PFSK-1 (cell line): ENCODE measurements around the gene VAV3.

ENCODE experiments used
- FOXP2 ChIP-seq: optimal IDR thresholded peaks from 2 replicates; pipeline ENCODE3; 2011; ENCODE audit warnings: borderline replicate concordance, control low read depth, inconsistent platforms; ENCODE audit not compliant: insufficient read depth; ENCODE audit errors: extremely low read length, extremely low read depth
- POLR2AphosphoS5 ChIP-seq: IDR thresholded peaks from 2 replicates; pipeline ENCODE4 v1.6.1; 2012; ENCODE audit warnings: low read depth, mild to moderate bottlenecking, control low read depth, low read length, moderate library complexity
- REST ChIP-seq, 2 experiments: IDR thresholded peaks; 2 replicates each; pipeline versions ENCODE4 v1.6.1 to v1.8.0; 2011 to 2012; ENCODE audit warnings: low read depth in 2 of 2, low read length in 2 of 2, control low read depth in 1 of 2, inconsistent platforms in 1 of 2, mild to moderate bottlenecking in 1 of 2, moderate library complexity in 1 of 2; ENCODE audit not compliant: insufficient read depth in 1 of 2
- SIN3A ChIP-seq: IDR thresholded peaks from 2 replicates; pipeline ENCODE4 v1.6.1; 2012; ENCODE audit warnings: mild to moderate bottlenecking, low read length, moderate library complexity, borderline replicate concordance; ENCODE audit not compliant: insufficient read depth
- TAF1 ChIP-seq: IDR thresholded peaks from 2 replicates; pipeline ENCODE4 v1.6.1; 2012; ENCODE audit warnings: low read length, control low read depth, borderline replicate concordance; ENCODE audit not compliant: insufficient read depth

Gene VAV3

GRCh38 chr1:107666493-107666892 is 298.5 kb downstream of the VAV3 start:
- no peak for TF ChIP-seq POLR2AphosphoS5
- TF ChIP-seq REST (IDR thresholded peaks at IDR 0.05; ENCODE audit: insufficient read depth in 1 of 2, low read depth in 2 of 2, low read length in 2 of 2) = no peak
- TF ChIP-seq TAF1 = no peak
- TF ChIP-seq SIN3A = no peak
- no peak for TF ChIP-seq FOXP2

- TF ChIP-seq SIN3A = no peak
- TF ChIP-seq TAF1 = no peak
- TF ChIP-seq FOXP2 = no peak
- no peak for TF ChIP-seq REST (IDR thresholded peaks at IDR 0.05; ENCODE audit: insufficient read depth in 1 of 2, low read depth in 2 of 2, low read length in 2 of 2)
- TF ChIP-seq POLR2AphosphoS5 = no peak
These were observed 299.7 kb downstream of the VAV3 start for GRCh38 chr1:107664982-107665925.

GRCh38 chr1:107662971-107663370 is 302.0 kb downstream of the VAV3 start:
- TF ChIP-seq SIN3A (no peak), FOXP2 (no peak), TAF1 (no peak), REST (IDR thresholded peaks at IDR 0.05; ENCODE audit: insufficient read depth in 1 of 2, low read depth in 2 of 2, low read length in 2 of 2) (no peak), POLR2AphosphoS5 (no peak)

GRCh38 chr1:107661158-107661557 is 303.8 kb downstream of the VAV3 start:
- TF ChIP-seq TAF1 (no peak), POLR2AphosphoS5 (no peak), REST (IDR thresholded peaks at IDR 0.05; ENCODE audit: insufficient read depth in 1 of 2, low read depth in 2 of 2, low read length in 2 of 2) (no peak)
